C4-2B (cell line): ENCODE data around the gene ZNF80.

Source experiments
- CTCF ChIP-seq: fragments of 450-650 bp; conservative IDR thresholded peaks from 2 replicates; pipeline ENCODE4 v1.5.1; 2017; ENCODE audit warnings: mild to moderate bottlenecking
- ZFX ChIP-seq: fragments of 450-650 bp; IDR thresholded peaks from 2 replicates; pipeline ENCODE4 v1.6.1; 2017

DNA sequence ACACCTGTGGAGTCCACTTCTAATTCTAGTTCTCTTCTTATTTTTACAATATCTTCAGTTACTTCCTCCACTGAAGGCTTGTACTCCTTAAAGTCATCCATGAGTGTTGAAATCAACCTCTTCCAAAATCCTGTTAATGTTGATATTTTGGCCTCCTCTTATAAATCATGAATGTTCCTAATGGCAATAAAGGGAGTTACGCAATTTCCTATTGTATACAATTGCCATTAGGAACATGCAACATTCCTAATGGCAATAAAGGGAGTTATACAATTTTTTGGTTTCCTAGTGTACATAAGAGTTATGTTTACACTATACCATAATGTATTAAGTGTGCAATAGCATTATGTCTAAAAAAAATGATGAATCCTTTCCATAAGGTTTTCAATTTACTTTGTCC is 47.3 kb upstream of the ZNF80 start:
- TF ChIP-seq CTCF (no peak), ZFX (no peak)
